DMS 273 (cell line): ENCODE results near the gene ARMC7.

ENCODE experiments used
- DNase-seq: peaks from one replicate; lab custom pipeline; 2025; ENCODE audit not compliant: unreplicated experiment; lab: John Stamatoyannopoulos, UW

The ARMC7 gene

GRCh38 chr17:75077496-75078283 is 32.1 kb upstream of the ARMC7 start:
- no peak for DNase-seq

- peak; percentile 35 for DNase-seq
These were observed 31.3 kb upstream of the ARMC7 start for GRCh38 chr17:75078284-75079022.

GRCh38 chr17:75079023-75079373 is 30.8 kb upstream of the ARMC7 start:
- peak; percentile 35 for DNase-seq

- DNase-seq = peak; percentile 67
These were observed 27.9 kb upstream of the ARMC7 start for GRCh38 chr17:75081611-75082540.

DNA sequence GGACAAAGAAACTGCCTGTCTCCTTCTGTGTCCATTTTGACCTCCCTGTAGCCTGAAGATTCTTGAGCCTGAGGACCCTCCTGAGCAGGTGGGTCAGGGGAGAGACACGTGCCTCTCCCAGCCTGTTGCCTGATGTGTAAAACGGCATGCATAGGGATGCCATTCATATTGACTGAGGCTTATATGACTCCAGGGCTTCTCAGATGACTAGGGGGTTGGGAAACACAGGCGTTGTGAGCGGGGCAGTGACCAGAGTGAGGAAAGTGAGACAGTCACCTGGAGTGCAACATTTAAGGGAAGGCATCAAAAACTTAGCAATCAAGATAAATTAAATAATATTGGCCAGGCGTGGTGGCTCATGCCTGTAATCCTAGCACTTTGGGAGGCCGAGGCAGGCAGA is 27.1 kb upstream of the ARMC7 start:
- no peak for DNase-seq

DNA sequence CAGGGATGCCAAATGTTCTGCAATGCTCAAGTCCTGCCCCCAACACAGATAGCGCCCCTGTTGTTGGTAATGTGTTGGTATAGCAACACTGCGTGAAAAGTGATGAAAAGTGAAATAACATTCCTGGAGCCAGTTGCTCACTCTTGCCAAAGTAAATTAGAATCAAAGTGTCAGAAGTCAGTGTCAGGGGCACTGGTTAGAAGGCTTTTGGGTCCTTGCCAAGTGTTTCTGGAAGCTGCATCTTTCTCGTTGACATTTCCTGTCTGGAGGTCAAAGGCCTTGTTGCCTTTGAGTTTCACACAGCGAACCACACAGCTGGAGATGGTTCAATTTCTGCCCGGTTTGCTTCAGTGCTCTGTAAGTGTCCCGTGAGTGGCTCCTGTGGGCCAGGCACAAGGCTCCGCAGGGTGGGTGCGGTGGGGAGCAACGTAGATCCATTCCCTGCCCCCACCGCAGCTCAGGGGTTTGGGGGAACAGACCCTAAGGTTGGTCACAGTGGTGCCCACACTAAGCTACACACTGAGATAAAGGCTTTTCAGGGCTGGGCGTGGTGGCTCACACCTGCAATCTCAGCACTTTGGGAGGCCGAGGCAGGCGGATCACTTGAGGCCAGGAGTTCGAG is 25.6 kb upstream of the ARMC7 start:
- DNase-seq = peak; percentile 37

DNA sequence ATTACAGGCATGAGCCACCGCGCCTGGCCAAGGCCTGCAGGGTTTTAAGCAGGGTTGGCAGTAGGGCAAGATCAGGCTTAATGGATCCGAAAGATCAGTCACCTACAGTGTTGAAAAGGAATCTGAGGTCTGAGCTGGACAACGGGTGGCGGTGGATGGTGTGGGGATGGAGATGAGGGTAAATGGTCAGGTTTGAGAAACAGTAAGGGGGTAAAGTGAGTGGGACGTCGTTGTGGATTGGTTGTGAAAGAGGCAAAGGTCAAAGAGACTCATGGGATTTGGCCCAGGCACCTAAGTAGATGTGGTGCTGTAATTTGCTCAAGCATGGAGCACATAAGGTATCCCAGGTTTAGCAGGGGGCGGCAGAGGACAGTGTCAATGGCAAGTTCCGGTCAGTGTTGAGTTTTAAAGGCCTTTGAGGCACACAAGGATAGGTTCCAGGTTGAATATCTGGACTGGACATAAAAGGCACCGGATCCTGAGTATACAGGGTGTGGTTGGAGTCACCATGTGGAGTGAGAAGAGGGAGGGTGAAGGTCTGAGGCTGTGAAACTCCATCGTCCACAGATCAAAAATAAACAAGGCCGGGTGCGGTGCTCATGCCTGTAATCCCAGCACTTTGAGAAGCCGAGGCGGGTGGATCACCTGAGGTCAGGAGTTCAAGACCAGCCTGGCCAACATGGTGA is 23.1 kb upstream of the ARMC7 start:
- no peak for DNase-seq

DNA sequence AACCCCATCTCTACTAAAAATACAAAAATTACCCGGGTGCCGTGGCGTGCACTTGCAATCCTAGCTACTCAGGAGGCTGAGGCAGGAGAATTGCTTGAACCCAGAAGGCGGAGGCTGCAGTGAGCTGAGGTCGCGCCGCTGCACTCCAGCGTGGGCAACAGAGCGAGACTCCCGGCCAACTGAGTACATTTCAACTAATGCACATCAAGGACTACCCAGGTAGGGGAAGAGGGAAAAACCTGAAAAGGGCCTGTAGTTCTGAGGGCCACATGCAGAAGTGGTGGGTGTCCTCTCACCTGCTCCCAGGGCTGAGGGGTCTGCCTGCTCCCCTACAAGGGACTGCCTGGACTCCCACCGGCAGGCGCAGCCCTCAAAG is 22.6 kb upstream of the ARMC7 start:
- no peak for DNase-seq

DNA sequence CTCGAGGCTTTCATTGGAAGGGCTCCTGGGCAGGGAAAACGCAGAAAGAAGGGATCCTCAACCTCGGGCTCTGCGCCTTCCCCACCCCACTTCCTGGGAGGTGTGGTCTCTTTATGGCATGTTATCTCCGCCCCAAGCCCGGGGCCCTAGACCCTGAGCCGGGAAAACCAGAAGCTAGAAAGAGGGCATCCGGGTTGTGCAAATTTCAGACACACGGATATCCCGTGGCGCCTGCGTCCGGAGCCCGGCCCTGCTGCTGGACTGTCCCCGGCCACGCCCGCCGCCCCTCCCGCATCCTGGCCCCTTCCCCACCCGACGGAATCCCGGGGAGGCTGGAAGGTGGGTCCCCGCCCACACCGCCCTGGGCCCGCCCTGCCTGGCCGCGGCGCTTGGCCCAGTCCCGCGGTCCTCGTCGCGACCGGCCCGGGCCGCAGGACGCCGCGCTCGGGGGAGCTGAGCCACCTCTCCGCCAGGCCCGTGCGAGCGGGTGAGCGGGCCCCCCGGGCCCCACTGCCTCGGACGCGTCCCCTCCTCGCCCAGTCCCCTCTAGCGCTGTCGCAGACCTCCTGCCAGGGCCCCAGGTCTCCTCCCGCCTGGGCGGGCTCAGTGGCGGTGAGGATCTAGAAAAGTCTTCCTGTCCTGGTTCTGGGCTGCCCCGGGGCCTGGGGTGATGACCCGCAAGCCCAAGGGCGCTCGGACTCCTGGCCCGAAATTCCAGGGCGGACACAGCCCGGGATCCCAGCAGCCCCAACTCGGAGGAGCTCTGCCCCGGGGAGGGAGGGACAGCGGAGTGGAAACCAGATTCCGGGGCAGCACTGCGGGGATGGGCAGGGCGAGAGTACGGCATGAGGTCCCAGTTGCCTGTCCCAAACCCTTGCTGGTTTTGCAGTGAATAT is 22.0 kb upstream of the ARMC7 start, which contains the start of gene SLC16A5:
SLC16A5 (plus strand) TSS at position 397 of the 896 bp plus-strand sequence. CDS start 5,683 bp downstream, outside the sequence.
- DNase-seq = no peak

DNA sequence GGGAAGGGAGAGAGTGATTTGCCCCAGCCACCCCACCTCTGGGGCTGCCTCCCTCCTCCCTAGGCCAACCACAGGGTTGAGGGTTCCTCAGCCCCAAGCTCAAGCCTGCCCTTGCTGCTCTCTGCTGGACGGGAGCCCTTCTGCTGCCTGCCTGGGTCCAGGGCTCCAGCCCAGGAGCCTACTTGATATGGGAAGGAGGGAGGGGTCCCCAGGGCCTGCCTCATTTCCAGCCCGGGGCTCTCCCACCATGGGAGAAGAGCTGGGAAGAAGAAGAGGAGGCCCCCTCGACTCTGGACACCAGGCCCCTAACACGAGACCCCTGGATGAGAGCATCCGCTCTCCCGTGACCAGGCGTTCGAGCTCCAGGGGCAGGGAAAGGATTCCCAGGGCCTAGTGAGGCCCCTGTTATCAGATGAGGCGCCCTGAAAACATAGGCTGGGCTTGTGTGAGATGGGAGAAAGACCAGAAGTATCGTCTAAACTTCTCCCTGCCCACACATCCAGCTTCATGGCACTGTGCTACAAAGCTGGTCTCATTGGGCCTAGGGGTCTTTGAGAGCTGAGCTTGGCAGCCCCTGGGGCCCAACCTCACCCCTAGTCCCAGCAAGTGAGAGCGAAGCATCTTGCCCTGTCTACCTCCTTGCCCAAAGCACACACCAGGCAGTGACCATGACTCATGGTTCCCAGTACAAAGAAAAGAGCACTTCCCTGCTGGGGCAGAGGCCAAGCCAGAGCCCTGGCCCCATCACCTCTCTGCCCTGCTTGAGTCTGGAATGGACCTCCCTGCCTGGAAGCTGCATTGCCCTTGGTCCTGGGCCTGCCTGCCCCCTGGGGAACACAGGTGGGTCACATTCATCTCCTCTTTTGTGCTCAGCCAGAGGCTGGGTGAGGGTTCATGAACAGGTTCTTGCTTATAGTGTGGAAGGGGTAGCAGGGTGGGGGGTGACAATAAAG is 21.0 kb upstream of the ARMC7 start:
- DNase-seq = no peak

GRCh38 chr17:75090871-75091854 is 18.6 kb upstream of the ARMC7 start:
- peak; percentile 80 for DNase-seq

- DNase-seq = no peak
These were observed 17.9 kb upstream of the ARMC7 start for GRCh38 chr17:75091855-75092327.

DNA sequence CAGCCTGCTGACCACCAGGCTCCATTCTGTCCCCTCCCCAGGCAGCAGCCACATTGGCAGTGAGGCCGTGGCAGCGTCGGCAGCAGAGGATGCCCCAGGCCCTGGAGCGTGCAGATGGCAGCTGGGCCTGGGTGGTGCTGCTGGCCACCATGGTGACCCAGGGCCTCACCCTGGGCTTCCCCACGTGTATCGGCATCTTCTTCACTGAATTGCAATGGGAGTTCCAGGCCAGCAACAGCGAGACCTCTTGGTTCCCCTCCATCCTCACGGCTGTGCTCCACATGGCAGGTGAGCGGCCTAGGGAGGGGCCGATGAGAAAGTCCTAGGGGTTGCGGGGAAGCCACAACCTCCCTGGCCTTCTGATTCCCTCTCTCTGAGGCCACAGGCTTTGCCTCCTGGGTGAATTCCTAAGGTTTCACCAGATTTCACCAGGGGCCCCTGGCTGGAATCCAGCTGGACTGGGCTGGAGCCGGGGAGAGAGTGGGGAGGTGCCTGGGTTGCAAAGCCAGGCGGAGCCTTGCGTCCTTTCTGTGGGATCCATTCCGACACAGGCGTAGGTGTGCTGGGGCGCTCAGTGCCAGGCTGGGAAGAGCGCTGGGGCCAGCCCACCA is 16.1 kb upstream of the ARMC7 start:
- no peak for DNase-seq

DNA sequence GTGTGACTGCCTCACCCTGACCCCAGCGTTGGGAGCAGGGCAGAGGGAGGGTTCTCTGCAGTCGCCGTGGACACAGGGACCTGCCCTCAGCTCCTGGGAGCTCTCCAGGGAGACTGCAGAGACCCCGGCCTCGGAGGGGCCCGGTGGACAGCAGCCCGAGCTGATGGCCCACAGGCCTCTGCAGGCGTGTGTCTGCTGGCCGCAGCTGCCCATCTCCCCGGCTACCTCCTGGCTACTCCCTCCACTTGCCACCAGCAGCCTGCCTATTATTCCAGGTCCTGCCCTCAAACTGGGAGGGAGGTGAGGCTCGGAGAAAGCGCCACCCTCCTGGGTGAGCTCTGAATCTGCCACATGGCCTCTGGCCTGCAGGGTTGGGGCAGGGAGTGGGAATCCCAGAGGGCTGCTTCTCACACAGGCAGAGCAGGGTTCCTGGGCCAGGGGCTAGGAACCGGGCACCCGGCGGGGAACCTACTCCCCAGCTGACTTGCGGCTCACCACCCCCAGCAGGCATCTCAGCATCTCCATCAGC is 14.8 kb upstream of the ARMC7 start:
- no peak for DNase-seq

- no peak for DNase-seq
These were observed 13.6 kb upstream of the ARMC7 start for GRCh38 chr17:75096082-75096625.

DNA sequence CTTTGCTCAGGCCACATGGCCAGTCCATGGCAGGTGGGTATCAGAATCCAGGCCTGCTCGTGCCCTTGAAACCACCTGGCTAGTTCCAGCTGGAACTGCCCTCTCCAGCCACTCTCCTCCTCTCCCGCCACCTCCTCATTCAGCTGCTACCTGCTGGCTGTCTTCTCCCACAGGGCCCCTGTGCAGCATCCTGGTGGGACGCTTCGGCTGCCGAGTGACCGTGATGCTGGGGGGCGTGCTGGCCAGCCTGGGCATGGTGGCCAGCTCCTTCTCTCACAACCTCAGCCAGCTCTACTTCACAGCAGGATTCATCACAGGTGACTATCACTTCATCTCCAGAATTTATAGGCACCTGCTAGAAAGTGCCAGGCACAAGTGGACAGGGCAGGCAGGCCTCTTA is 11.9 kb upstream of the ARMC7 start:
- DNase-seq = no peak
